GM12875 (cell line): ENCODE results near the gene NANOG.
"Not testable (repeated sequence)": the region's sequence is repeated elsewhere in the genome, so short reads cannot be mapped to it uniquely, and the experiment has no call there.

Experiments used
- H3K4me3 ChIP-seq: one replicate; pipeline ENCODE4 v1.5.1; 2011; ENCODE audit warnings: low read depth, low read length, control low read depth
- CTCF ChIP-seq: IDR thresholded peaks from 2 replicates; pipeline ENCODE4 v1.5.1; 2011; ENCODE audit warnings: low read depth, mild to moderate bottlenecking, control low read depth, inconsistent platforms, low read length, moderate library complexity, borderline replicate concordance; ENCODE audit not compliant: insufficient read depth

NANOG gene

GRCh38 chr12:7806863-7807487 is 17.8 kb downstream of the NANOG start:
- TF ChIP-seq CTCF: peak; percentile 89
- no peak overlapping the region for H3K4me3 ChIP-seq

GRCh38 chr12:7825754-7826153 is 36.6 kb downstream of the NANOG start:
- H3K4me3 ChIP-seq: not testable (repeated sequence)

GRCh38 chr12:7829737-7830136 is 40.5 kb downstream of the NANOG start:
- H3K4me3 ChIP-seq: not testable (repeated sequence)

GRCh38 chr12:7832059-7832696 is 43.0 kb downstream of the NANOG start:
- TF ChIP-seq CTCF: peak; percentile 43; the same call in 1 of the 2 replicates
- no peak overlapping the region for H3K4me3 ChIP-seq

- not testable (repeated sequence) for H3K4me3 ChIP-seq
Observed at GRCh38 chr12:7833201-7833600, 44.0 kb downstream of the NANOG start.

GRCh38 chr12:7833831-7834230 is 44.6 kb downstream of the NANOG start:
- no peak overlapping the region for H3K4me3 ChIP-seq
- no peak for TF ChIP-seq CTCF

- no peak for TF ChIP-seq CTCF
- no peak overlapping the region for H3K4me3 ChIP-seq
Observed at GRCh38 chr12:7834701-7835100, 45.5 kb downstream of the NANOG start.

- H3K4me3 ChIP-seq: no peak overlapping the region
- no peak for TF ChIP-seq CTCF
Observed at GRCh38 chr12:7835116-7835515, 45.9 kb downstream of the NANOG start.

GRCh38 chr12:7835766-7836165 is 46.6 kb downstream of the NANOG start:
- TF ChIP-seq CTCF: no peak
- no peak overlapping the region for H3K4me3 ChIP-seq
